HG03095 (cell line): ENCODE data around the gene MXD4.
A peak's percentile ranks its signal among the peaks of the same experiment; 100 is the strongest.

Experiments
- ATAC-seq: cut with Tn5 transposase; IDR thresholded peaks from one replicate; pipeline ENCODE4 v1.9.1; 2021; ENCODE audit warnings: moderate library complexity; ENCODE audit not compliant: unreplicated experiment

The MXD4 gene

DNA sequence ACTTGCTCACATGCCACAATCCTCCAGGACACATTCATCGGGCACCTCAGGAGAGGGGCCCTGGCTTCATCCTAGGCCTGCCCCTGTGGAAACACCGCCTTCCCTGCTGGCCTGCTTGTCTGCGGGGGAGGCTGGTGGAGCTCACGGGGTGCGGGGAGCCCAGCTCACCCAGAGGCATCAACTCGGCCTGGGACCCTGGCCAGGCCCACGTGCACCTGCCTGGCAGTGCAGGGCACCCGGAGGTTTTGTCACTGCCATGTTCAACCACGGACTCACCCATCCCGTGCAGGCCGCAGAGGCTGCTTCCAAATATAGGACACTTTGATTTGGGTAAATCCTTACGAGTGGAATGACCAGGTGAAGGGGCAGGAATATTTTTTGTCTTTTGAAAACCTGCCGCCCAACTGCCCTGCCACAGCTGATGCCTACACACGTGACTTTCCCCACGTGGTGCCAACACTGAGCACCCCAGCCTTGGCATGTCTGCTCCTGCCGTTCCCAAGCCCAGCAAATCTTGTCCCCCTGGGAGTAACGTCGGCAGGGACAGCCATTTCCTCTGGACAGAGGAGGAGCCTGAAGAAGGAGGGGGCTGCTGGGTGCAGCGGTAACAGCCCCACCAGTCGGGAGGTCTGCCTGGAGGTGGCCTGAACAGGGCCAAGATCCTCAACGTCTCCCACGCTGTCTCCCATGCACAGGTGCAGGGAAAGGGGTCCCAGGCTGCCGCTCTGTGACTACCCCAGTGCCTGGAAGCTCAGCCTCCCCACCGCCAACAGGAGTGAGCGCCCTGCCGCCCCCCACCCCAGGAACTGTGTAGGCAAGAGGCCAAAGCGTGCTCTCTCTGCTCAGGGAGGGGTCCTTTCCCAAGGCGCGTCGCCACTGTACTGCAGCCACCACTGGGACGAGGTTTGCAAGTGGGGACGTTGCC, 8.5 kb downstream of the MXD4 start:
- no peak for ATAC-seq

DNA sequence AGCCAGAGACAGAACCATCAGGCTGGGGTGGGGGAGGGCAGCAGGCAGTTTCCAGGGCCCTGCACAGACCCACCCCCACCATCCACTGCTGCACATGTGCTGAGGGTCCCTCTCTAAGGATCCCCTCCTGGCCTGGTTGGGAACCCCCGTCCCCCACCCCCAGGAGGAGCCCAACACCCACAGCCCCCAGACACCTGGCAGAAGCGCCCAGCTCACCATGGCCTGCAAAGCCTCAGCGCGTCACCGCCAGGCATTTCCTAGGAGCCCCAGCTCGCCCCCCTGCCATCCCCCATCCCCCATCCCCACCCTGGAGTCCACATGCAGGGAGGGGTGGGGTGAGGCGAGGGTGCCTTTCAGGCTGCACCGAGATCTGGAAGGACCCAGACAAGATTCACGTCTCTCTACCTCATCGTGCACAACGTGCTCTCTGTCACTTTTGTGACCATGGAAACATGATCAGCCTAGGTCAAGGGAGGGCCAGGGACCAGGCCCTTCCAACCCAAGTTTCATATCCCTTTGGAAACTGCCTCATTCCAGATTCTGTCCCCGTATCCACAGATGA, 9.3 kb downstream of the MXD4 start:
- ATAC-seq = no peak

- ATAC-seq = no peak
Measured at GRCh38 chr4:2251795-2252529, 9.9 kb downstream of the MXD4 start.

DNA sequence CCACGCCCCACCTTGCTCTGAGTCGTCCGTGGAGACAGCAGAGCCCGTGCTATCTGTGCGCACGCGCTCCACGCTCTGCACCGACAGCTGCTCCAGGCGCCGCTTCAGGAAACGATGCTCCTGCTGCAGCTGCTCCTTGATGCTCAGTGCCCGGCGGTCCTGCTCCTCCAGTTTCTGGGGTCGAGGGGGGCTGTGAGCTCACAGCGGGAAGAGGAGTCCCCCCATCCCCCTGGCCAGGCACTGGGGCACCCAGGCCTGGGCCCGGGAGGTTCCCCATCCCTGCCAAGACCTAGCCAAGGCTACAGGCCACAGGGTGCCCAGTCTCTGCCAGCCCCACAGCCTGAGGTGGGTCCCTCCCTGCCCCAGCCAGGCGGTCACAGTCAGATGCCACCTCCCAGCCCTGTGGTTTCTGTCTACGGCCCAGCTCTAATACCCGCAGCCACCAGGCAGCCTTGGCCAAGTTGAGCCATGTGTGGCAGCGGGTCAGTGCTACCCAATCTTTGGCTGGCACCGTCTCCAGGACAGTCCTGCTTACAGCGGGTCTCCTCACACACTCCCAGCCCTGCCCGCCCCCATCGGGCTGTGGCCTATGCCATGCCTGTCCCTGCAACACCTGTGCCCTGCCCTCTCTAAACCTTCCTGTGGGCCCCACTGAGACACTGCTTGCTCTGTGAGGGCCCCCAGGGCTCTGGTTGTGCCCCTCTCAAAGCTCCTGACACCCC, 10.7 kb downstream of the MXD4 start:
- ATAC-seq = no peak

DNA sequence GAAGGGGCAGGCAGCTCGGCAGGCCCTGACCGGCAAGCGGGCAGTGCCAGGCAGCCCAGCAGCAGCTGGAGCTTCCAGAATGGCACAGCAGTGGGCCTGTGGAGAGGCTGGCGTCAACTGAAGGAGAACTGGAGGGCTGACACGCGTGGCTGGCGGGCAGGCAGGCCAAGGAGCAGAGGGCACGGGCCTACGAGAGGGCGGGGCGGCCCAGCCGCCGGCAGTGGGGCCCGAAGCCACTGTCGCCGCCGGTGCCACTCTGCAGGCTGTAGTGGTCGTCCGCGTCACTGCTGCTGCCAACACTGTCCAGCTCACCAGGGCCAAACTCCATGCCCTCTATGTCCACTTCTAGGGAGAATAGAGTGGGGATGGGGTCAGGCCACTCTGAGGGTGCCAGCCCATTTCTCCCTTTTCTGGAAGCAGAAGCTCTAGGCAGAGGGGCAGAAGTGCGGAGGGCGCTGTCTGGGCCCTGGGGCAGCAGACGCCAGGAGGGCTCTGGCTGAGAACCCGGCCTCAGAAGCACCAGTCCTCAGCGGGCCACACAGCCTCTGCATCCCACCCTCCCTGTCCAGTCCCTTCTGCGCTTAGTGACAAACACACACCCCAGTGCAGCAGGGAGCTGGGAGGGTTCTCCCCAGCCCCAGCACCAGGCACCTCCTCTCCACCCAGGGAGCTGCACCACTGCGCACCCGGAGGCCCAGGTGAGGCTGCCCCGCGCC, 11.4 kb downstream of the MXD4 start:
- no peak for ATAC-seq

DNA sequence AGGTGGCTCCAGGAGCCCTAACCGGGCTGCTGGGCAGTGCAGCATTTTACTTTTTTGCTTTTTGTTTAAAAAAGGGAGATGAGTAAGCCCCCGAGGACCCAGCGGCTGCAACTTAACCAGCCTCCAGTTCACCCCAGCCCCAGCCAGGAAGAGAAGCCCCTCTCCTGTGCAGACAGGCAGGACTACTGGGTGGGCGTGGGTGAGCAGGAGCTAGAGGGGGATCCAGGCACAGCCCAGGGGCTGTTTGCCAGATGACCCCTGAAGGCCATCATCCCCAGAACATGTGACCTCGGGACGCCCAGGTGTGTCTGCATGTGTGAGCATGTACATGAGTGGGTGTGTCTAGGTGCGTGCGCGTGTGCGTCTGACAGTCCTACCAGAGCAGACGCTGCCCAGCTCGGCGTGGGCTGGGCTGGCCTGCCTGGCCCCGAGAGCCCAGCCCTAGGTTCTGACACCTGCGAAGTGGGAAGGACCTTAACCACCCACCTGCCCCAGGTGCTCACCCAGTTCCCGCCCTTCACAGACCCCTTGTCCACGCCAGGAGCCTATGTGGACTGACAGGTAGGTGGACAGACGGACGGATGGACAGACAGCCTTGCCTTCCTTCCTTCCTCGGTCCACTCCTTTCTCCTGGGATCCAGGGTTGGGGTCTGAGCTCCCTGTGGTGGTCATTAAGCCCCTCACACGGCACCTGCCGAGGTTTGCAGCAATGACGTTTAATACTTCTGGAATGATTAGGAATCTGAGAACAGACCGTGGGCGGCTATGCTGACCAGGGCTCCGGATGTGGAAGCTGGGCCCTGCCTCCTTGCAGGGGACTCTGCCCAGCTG, 12.2 kb downstream of the MXD4 start:
- no peak for ATAC-seq

DNA sequence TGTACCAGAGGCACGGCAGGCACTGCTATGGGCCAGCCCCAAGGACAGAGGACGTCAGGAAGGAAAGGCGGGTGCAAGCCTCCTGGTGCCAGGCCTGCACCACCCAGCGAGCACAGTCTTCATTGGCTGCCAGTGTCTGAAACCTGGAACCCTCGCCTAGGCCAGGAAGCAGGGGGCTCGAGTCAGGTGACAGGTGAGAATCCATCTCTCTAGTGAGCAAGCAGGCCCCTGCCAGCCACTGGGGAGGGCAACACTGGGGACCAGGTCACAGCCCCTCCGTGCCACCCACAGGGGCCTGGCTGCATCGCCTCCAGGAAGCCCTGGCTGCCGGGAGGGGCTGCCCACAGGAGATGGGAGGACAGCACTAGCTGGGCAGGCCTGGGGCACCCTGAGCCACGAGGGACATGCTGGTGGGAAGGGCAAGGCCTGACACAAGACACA, 13.1 kb downstream of the MXD4 start:
- ATAC-seq = no peak

- no peak for ATAC-seq
Measured at GRCh38 chr4:2248044-2248780, 13.7 kb downstream of the MXD4 start.

DNA sequence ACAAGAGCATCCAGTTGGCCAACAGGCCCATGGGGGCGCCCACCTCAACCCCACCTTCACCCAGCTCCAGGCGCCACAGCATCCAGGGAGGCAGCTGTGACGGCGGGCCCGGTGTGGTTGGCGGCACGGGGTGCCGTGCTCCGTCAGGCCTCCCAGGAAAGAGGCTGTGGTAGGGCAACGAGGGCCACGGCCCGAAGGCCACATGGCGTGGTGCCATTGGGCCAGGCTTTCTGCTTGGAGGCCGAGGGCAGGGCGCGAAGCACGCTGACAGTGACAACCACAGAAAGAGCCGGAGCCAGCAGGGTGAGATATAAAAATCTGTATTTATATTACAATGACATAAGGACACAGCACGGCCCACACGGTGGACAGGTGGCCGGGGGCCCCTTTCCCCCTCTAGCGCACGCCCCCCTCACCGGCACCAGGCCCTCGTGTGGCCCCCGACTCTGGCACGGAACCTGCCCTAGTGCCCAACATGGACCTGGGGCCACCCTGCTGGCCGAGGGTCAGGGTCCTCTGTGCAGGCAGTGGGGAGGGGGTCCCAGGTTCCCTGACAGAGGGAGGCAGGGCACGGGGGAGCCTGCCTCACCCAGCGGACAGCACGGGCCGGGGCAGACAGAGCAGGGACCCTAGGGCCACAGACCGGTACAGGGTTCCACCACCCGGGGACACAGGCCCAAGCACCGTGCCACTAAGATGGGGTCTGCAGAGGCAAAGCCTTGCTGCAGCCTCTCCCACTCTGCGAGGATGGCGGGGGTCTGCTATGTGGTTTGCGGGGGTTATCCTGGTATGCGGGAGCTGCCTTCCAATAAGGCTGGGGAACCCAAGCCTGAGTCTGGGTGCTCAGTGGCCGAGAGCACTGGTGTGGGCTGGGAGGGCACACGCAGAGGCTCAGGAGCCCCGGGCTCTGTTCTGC, 14.5 kb downstream of the MXD4 start:
- ATAC-seq = no peak

- ATAC-seq = no peak
Measured at GRCh38 chr4:2246384-2247127, 15.4 kb downstream of the MXD4 start.

GRCh38 chr4:2245787-2246275, 16.1 kb downstream of the MXD4 start:
- ATAC-seq = no peak

GRCh38 chr4:2245057-2245786, 16.7 kb downstream of the MXD4 start:
- no peak for ATAC-seq

DNA sequence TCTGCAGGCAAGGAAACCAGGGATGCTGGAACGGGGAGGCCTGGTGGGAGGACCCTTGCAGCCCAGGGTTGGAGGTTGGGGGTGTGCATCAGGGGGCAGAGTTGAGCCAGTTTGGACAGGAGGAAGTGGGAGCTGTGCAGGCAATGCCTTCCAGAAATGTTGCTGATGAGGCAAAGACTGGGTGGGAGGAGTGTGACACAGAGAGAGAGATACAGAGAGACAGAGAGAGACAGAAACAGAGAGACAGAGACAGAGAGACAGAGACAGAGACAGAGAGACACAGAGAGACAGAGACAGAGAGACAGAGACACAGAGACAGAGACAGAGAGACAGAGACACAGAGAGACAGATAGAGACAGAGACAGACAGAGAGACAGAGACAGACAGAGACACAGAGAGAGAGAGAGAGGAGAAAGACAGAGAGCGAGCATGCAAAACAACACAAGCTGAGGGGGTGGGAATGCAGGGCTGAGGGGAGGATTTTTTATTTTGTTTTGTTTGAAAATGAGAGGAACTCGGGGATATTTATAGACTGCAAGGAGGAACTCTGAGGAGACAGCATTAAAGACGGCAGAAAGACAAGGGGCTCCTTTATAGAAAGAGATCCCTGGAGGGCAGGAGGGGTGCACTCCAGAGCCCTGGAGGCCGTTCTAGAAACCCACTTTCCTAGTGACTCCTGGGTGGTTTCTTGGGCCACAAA, 18.1 kb downstream of the MXD4 start:
- ATAC-seq = no peak

- peak; percentile 89 for ATAC-seq
Measured at GRCh38 chr4:2241410-2242353, 20.2 kb downstream of the MXD4 start, which contains the start of the genes HAUS3 and POLN. HAUS3 (minus strand) TSS chr4:2242121; CDS start chr4:2240946, 1,175 bp downstream. POLN (minus strand) TSS chr4:2242121; CDS start chr4:2229231, 12,890 bp downstream.
